GM23338 (cell line): ENCODE measurements around the gene SH3TC2. TPM values are rescaled to one million over a fixed set of nuclear protein-coding genes. Genes with fewer than 3 reads are reported as not detected.

Experiments used
- ATAC-seq: fragments of 200-7000 bp; cut with Tn5 transposase; 3 replicates; pipeline ENCODE4 v1.9.1; 2020
- DNase-seq: peaks from one replicate; pipeline ENCODE4 v3.0.0-alpha.2; 2015; ENCODE audit warnings: low spot score
- H2AFZ ChIP-seq: fragments of 200-600 bp; sonication (generic); 2 replicates; pipeline ENCODE4 v1.8.0; 2016; ENCODE audit warnings: antibody characterized with exemption, mild to moderate bottlenecking, moderate library complexity
- H3F3A ChIP-seq: fragments of 200-600 bp; sonication (generic); replicated peaks from 2 replicates; pipeline ENCODE4 v1.8.0; 2017; ENCODE audit warnings: antibody characterized with exemption, mixed run types, low read depth
- H3K27ac ChIP-seq: fragments of 200-600 bp; sonication (generic); 2 replicates; pipeline ENCODE4 v1.6.1; 2016; ENCODE audit warnings: low read depth
- H3K27me3 ChIP-seq: fragments of 200-600 bp; sonication (generic); 2 replicates; pipeline ENCODE4 v1.8.0; 2016; ENCODE audit warnings: mild to moderate bottlenecking, mixed run types, moderate library complexity; ENCODE audit not compliant: insufficient read depth
- H3K36me3 ChIP-seq: fragments of 200-600 bp; sonication (generic); 2 replicates; pipeline ENCODE4 v1.8.0; 2016; ENCODE audit warnings: mild to moderate bottlenecking; ENCODE audit not compliant: insufficient read depth
- H3K4me1 ChIP-seq: fragments of 200-600 bp; sonication (generic); 2 replicates; pipeline ENCODE4 v1.8.0; 2016; ENCODE audit warnings: mild to moderate bottlenecking, moderate library complexity; ENCODE audit not compliant: insufficient read depth
- H3K4me2 ChIP-seq: fragments of 200-600 bp; sonication (generic); 2 replicates; pipeline ENCODE4 v1.7.1; 2017; ENCODE audit warnings: mixed run types
- H3K4me3 ChIP-seq: fragments of 200-600 bp; sonication (generic); 2 replicates; pipeline ENCODE4 v1.6.1; 2016; ENCODE audit warnings: mixed run types
- H3K79me2 ChIP-seq: fragments of 200-600 bp; sonication (generic); replicated peaks from 2 replicates; pipeline ENCODE4 v1.8.0; 2017; ENCODE audit warnings: mild to moderate bottlenecking; ENCODE audit not compliant: insufficient read depth
- H3K9me2 ChIP-seq: fragments of 200-600 bp; sonication (generic); 2 replicates; pipeline ENCODE4 v1.8.0; 2017; ENCODE audit not compliant: insufficient read depth
- H4K20me1 ChIP-seq: fragments of 200-600 bp; sonication (generic); replicated peaks from 2 replicates; pipeline ENCODE4 v1.8.0; 2017; ENCODE audit warnings: mild to moderate bottlenecking; ENCODE audit not compliant: insufficient read depth
- H3K27ac Mint-ChIP-seq: 2 replicates; pipeline ENCODE4 v1.8.0; 2020; ENCODE audit warnings: inconsistent platforms, mild to moderate bottlenecking, moderate library complexity, mixed read lengths
- H3K27me3 Mint-ChIP-seq: 3 replicates; pipeline ENCODE4 v1.8.0; 2022; ENCODE audit warnings: low read depth, mild to moderate bottlenecking, moderate library complexity, mixed read lengths, inconsistent platforms; ENCODE audit not compliant: insufficient read depth, poor library complexity
- H3K36me3 Mint-ChIP-seq: 3 replicates; pipeline ENCODE4 v1.8.0; 2021; ENCODE audit warnings: low read depth, mild to moderate bottlenecking, inconsistent platforms, moderate library complexity, mixed read lengths
- H3K4me1 Mint-ChIP-seq: 3 replicates; pipeline ENCODE4 v1.8.0; 2020; ENCODE audit warnings: mild to moderate bottlenecking, inconsistent platforms, mixed read lengths
- H3K4me3 Mint-ChIP-seq: 3 replicates; pipeline ENCODE4 v1.8.0; 2021; ENCODE audit warnings: moderate library complexity, mild to moderate bottlenecking, inconsistent platforms, mixed read lengths
- H3K9me3 Mint-ChIP-seq: 3 replicates; pipeline ENCODE4 v1.8.0; 2020; ENCODE audit warnings: moderate library complexity, mild to moderate bottlenecking, inconsistent platforms, mixed read lengths
- CREB1 ChIP-seq: fragments of 250-450 bp; sonication (Bioruptor Pico); IDR thresholded peaks from 2 replicates; pipeline ENCODE4 v1.5.0; 2020; ENCODE audit warnings: low read depth, mild to moderate bottlenecking, moderate library complexity
- CTCF ChIP-seq, 2 experiments: fragments of 200-600 bp in 1 of 2; sonication (generic) in 1 of 2; conservative IDR thresholded peaks; 2 replicates each; pipeline versions ENCODE4 v1.5.1 to v1.6.1; 2016 to 2017; ENCODE audit warnings: antibody characterized with exemption in 2 of 2, low read depth in 2 of 2, mild to moderate bottlenecking in 2 of 2, moderate library complexity in 1 of 2
- ETS1 ChIP-seq: IDR thresholded peaks from 2 replicates; pipeline ENCODE4 v1.6.1; 2016; ENCODE audit warnings: antibody characterized with exemption
- EZH2 ChIP-seq: fragments of 200-600 bp; sonication (generic); IDR thresholded peaks from one replicate; pipeline ENCODE4 v1.8.0; 2017; ENCODE audit warnings: antibody characterized with exemption, mild to moderate bottlenecking, low read depth; ENCODE audit not compliant: unreplicated experiment
- EZH2phosphoT487 ChIP-seq: fragments of 200-600 bp; sonication (generic); IDR thresholded peaks from one replicate; pipeline ENCODE4 v1.8.1; 2018; ENCODE audit warnings: antibody characterized with exemption; ENCODE audit not compliant: unreplicated experiment
- JUNB ChIP-seq: IDR thresholded peaks from one replicate; pipeline ENCODE4 v1.6.1; 2016; ENCODE audit warnings: antibody characterized with exemption; ENCODE audit not compliant: unreplicated experiment
- NANOG ChIP-seq: IDR thresholded peaks from 2 replicates; pipeline ENCODE4 v1.6.1; 2016; ENCODE audit warnings: antibody characterized with exemption, borderline replicate concordance
- POLR2AphosphoS5 ChIP-seq: IDR thresholded peaks from 2 replicates; pipeline ENCODE4 v1.6.1; 2016; ENCODE audit warnings: antibody characterized with exemption, low read depth
- REST ChIP-seq: IDR thresholded peaks from one replicate; pipeline ENCODE4 v1.6.1; 2018; ENCODE audit warnings: antibody characterized with exemption; ENCODE audit not compliant: unreplicated experiment
- STAT1 ChIP-seq: IDR thresholded peaks from one replicate; pipeline ENCODE4 v1.6.1; 2016; ENCODE audit warnings: antibody characterized with exemption; ENCODE audit not compliant: unreplicated experiment
- ZNF114 ChIP-seq: fragments of 250-450 bp; sonication (Bioruptor Pico); IDR thresholded peaks from 2 replicates; pipeline ENCODE4 v1.5.0; 2020; ENCODE audit warnings: mild to moderate bottlenecking, moderate library complexity
- ZNF331 ChIP-seq: fragments of 250-450 bp; sonication (Bioruptor Pico); IDR thresholded peaks from 2 replicates; pipeline ENCODE4 v1.5.0; 2020; ENCODE audit warnings: low read depth, mild to moderate bottlenecking, moderate library complexity
- ZNF462 ChIP-seq: fragments of 250-450 bp; sonication (Bioruptor Pico); IDR thresholded peaks from 2 replicates; pipeline ENCODE4 v1.5.0; 2020; ENCODE audit warnings: mild to moderate bottlenecking, moderate library complexity
- polyA plus RNA-seq: library from polyadenylated mRNA; unstranded; fragments of >200 nt; fragmentation: Nextera tagmentation; extraction: Ambion mirVana; gene quantifications from 2 replicates; pipeline ENCODE4 v1.2.1, GENCODE V29; 2016
- total RNA-seq: library from RNA; depleted of rRNA; stranded (reverse); fragments of >200 nt; shearing (Covaris generic); gene quantifications from 2 replicates; pipeline ENCODE4 v1.2.3, GENCODE V29; 2014

The SH3TC2 gene
- total and polyA plus RNA-seq, 2 experiments from 2014 or later, result 0.10 to 0.17 TPM

DNA sequence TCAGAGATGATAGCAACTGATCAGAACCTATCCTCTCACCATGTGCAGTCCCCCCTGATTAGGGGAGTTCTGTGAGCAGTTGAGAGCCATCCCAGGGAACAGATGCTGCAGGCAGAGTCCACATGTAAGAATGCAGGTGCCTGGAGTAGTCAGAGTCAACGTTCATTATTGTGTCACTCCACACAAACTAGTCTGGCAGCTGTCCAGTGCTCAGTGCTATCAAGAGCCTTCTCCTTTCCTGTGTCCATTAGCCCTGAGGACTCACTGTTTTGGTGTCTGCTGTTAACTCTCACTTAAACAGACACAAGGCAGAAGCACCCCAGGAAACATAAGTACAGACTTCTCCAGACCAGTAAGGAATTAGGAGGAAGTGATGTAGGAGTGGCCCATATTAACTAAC is 2.5 kb downstream of the SH3TC2 start:
- ATAC-seq (no peak), DNase-seq (no peak)
- no peaks in the 10 kb centered on the region for H3K36me3 ChIP-seq
- H3K4me3 ChIP-seq, result no peak overlapping the region
- no peaks in the 10 kb centered on the region for H3F3A ChIP-seq
- no peaks in the 10 kb centered on the region for H3K79me2 ChIP-seq
- no peaks in the 10 kb centered on the region for H4K20me1 ChIP-seq
- no peaks in the 10 kb centered on the region; the same call in none of the 2 replicates for H3K9me2 ChIP-seq
- H3K9me3 Mint-ChIP-seq, result peaks cover 13% of the 10 kb centered on the region
- H3K4me3 Mint-ChIP-seq, result no peak overlapping the region
- H3K4me1 Mint-ChIP-seq, result peaks cover 14% of the 10 kb centered on the region; the same call in 2 of the 3 replicates
- H3K27ac Mint-ChIP-seq, result no peak overlapping the region
- H3K4me1 ChIP-seq, result peaks cover 7% of the 10 kb centered on the region; the same call in 1 of the 2 replicates
- TF ChIP-seq POLR2AphosphoS5, result no peak
- no peak for TF ChIP-seq ETS1
- TF ChIP-seq EZH2phosphoT487, result no peak
- TF ChIP-seq CREB1 (CRISPR knock-in tag), result no peak
- no peak for TF ChIP-seq CTCF (conservative IDR thresholded peaks at IDR 0.05; ENCODE audit: low read depth in 2 of 2)
- TF ChIP-seq NANOG, result no peak
- no peak for TF ChIP-seq JUNB
- TF ChIP-seq ZNF462 (CRISPR knock-in tag), result no peak
- no peak for TF ChIP-seq EZH2
- TF ChIP-seq REST, result no peak
- no peak for TF ChIP-seq ZNF331 (CRISPR knock-in tag)
- TF ChIP-seq ZNF114 (CRISPR knock-in tag), result no peak
- no peak for TF ChIP-seq STAT1
- H3K36me3 Mint-ChIP-seq, result peaks cover 2% of the 10 kb centered on the region; the same call in 1 of the 3 replicates
- H3K27me3 Mint-ChIP-seq, result peaks cover 9% of the 10 kb centered on the region
- no peaks in the 10 kb centered on the region for H3K27me3 ChIP-seq
- H2AFZ ChIP-seq, result no peak overlapping the region
- no peak overlapping the region for H3K4me2 ChIP-seq
- no peak overlapping the region for H3K27ac ChIP-seq
